Keratinocyte (primary cell): Measurements from ENCODE around the gene NTHL1. TPM values are rescaled to one million over a fixed set of nuclear protein-coding genes. Genes with fewer than 3 reads are reported as not detected.

Experiments used
- DNase-seq: peaks from one replicate; pipeline ENCODE4 v3.0.0-alpha.2; 2011; ENCODE audit warnings: low read depth, missing footprints, low spot score
- FAIRE-seq: peaks from 2 replicates; lab custom pipeline; 2011; peaks lifted over from hg19 to GRCh38; lab: Jason Lieb, UNC
- H2AFZ ChIP-seq: 2 replicates; pipeline ENCODE4 v1.6.0; 2012; ENCODE audit warnings: low read length, control low read depth, inconsistent platforms; ENCODE audit not compliant: control insufficient read depth
- H3K27ac ChIP-seq: 2 replicates; pipeline ENCODE4 v1.5.1; 2011; ENCODE audit warnings: low read length; ENCODE audit not compliant: control insufficient read depth, insufficient read depth
- H3K27me3 ChIP-seq: 3 replicates; pipeline ENCODE4 v1.6.0; 2011; ENCODE audit warnings: low read length; ENCODE audit not compliant: control insufficient read depth, insufficient read depth; ENCODE audit errors: extremely low read depth
- H3K36me3 ChIP-seq, 2 experiments: 2 replicates in 1 of 2; 3 replicates in 1 of 2; pipeline ENCODE4 v1.5.1; 2011; ENCODE audit warnings: low read length in 2 of 2, mild to moderate bottlenecking in 1 of 2; ENCODE audit not compliant: control insufficient read depth in 2 of 2, insufficient read depth in 2 of 2; ENCODE audit errors: extremely low read depth in 1 of 2
- H3K4me1 ChIP-seq: 3 replicates; pipeline ENCODE4 v1.5.1; 2011; ENCODE audit warnings: low read length; ENCODE audit not compliant: control insufficient read depth, insufficient read depth; ENCODE audit errors: extremely low read depth
- H3K4me2 ChIP-seq: 3 replicates; pipeline ENCODE4 v1.6.0; 2011; ENCODE audit warnings: low read depth, low read length; ENCODE audit not compliant: control insufficient read depth, insufficient read depth; ENCODE audit errors: extremely low read depth
- H3K4me3 ChIP-seq, 3 experiments: fragments of 200-600 bp in 1 of 3; sonication (generic) in 1 of 3; 2 replicates in 2 of 3; 3 replicates in 1 of 3; pipeline ENCODE4 v1.5.1; 2011 to 2016; ENCODE audit warnings: low read length in 3 of 3, mild to moderate bottlenecking in 3 of 3, control low read depth in 2 of 3, inconsistent platforms in 1 of 3, low read depth in 1 of 3, mixed read lengths in 1 of 3, mixed run types in 1 of 3, moderate library complexity in 1 of 3; ENCODE audit not compliant: control insufficient read depth in 2 of 3, insufficient read depth in 2 of 3; ENCODE audit errors: extremely low read depth in 1 of 3
- H3K79me2 ChIP-seq: 2 replicates; pipeline ENCODE4 v1.6.0; 2012; ENCODE audit warnings: low read length; ENCODE audit not compliant: control insufficient read depth, insufficient read depth
- H3K9ac ChIP-seq: 3 replicates; pipeline ENCODE4 v1.6.0; 2011; ENCODE audit warnings: low read length; ENCODE audit not compliant: control insufficient read depth, insufficient read depth; ENCODE audit errors: extremely low read depth
- H3K9me1 ChIP-seq: 3 replicates; pipeline ENCODE4 v1.6.0; 2011; ENCODE audit warnings: low read length; ENCODE audit not compliant: control insufficient read depth, insufficient read depth; ENCODE audit errors: extremely low read depth
- H3K9me3 ChIP-seq: 2 replicates; pipeline ENCODE4 v1.5.1; 2012; ENCODE audit warnings: low read depth, low read length; ENCODE audit not compliant: control insufficient read depth
- H4K20me1 ChIP-seq: 3 replicates; pipeline ENCODE4 v1.6.0; 2011; ENCODE audit warnings: low read length; ENCODE audit not compliant: control insufficient read depth, insufficient read depth; ENCODE audit errors: extremely low read depth
- EZH2 ChIP-seq: IDR thresholded peaks from one replicate; pipeline ENCODE4 v1.6.1; 2012; ENCODE audit warnings: inconsistent platforms, mild to moderate bottlenecking, low read length, moderate library complexity
- dilution Hi-C: fragments of 300-500 bp; cut with MboI; formaldehyde crosslinking; loops from one replicate; pipeline ENCODE4 v1.7.0; 2020; ENCODE audit warnings: low sequenced_read_pairs; ENCODE audit not compliant: extremely low pct_ligation_motif_present
- polyA plus RNA-seq, 5 experiments: library from polyadenylated mRNA; depleted of rRNA in 3 of 5; stranded (reverse) in 3 of 5; stranded (forward) in 1 of 5; unstranded in 1 of 5; fragments of >200 nt; gene quantifications; 1 replicate in 1 of 5; 2 replicates in 3 of 5; 3 replicates in 1 of 5; pipeline versions ENCODE4 v1.2.1 to v1.2.3, GENCODE V29; 2011 to 2012; ENCODE audit warnings: missing spikeins in 2 of 5, low read depth in 1 of 5, low replicate concordance in 1 of 5
- TF ChIP-seq, protein P1 (sequence below), 3 experiments: IDR thresholded peaks in 1 of 3; conservative IDR thresholded peaks in 1 of 3; optimal IDR thresholded peaks in 1 of 3; 2 replicates in 2 of 3; 3 replicates in 1 of 3; pipeline versions ENCODE3 to v1.5.1; 2011; ENCODE audit warnings: low read length in 3 of 3, mild to moderate bottlenecking in 3 of 3, moderate library complexity in 2 of 3, control low read depth in 1 of 3, inconsistent platforms in 1 of 3; ENCODE audit not compliant: insufficient read depth in 2 of 3; ENCODE audit errors: extremely low read depth in 1 of 3

The NTHL1 gene
- polyA plus RNA-seq, 1 donor (not counting 4 experiments of a cell fraction or from before 2014, with no cell fraction given): 8.5 TPM

GRCh38 chr16:2042986-2043666 lies 4.5 kb downstream of the NTHL1 start:
- H3K4me2 ChIP-seq: no peak overlapping the region
- TF ChIP-seq, protein P1, sequence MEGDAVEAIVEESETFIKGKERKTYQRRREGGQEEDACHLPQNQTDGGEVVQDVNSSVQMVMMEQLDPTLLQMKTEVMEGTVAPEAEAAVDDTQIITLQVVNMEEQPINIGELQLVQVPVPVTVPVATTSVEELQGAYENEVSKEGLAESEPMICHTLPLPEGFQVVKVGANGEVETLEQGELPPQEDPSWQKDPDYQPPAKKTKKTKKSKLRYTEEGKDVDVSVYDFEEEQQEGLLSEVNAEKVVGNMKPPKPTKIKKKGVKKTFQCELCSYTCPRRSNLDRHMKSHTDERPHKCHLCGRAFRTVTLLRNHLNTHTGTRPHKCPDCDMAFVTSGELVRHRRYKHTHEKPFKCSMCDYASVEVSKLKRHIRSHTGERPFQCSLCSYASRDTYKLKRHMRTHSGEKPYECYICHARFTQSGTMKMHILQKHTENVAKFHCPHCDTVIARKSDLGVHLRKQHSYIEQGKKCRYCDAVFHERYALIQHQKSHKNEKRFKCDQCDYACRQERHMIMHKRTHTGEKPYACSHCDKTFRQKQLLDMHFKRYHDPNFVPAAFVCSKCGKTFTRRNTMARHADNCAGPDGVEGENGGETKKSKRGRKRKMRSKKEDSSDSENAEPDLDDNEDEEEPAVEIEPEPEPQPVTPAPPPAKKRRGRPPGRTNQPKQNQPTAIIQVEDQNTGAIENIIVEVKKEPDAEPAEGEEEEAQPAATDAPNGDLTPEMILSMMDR (optimal IDR thresholded peaks at IDR 0.05 in 1 of 3, IDR thresholded peaks at IDR 0.05 in 1 of 3, conservative IDR thresholded peaks at IDR 0.05 in 1 of 3; ENCODE audit: extremely low read depth in 1 of 3, insufficient read depth in 2 of 3, low read length in 3 of 3): no peak
- no peak for TF ChIP-seq EZH2
- FAIRE-seq (no peak), DNase-seq (no peak)
- H3K9me1 ChIP-seq: no peaks in the 10 kb centered on the region
- H3K9ac ChIP-seq: no peak overlapping the region
- no peak overlapping the region for H3K27ac ChIP-seq
- no peaks in the 10 kb centered on the region for H4K20me1 ChIP-seq
- H2AFZ ChIP-seq: no peak overlapping the region
- dilution Hi-C loops: no loop called here
- H3K79me2 ChIP-seq: peaks cover 1% of the 10 kb centered on the region
- no peaks in the 10 kb centered on the region for H3K27me3 ChIP-seq
- H3K9me3 ChIP-seq: no peaks in the 10 kb centered on the region
- peaks cover 4% of the 10 kb centered on the region for H3K4me1 ChIP-seq
- H3K4me3 ChIP-seq: no peak overlapping the region
- no peaks in the 10 kb centered on the region for H3K36me3 ChIP-seq

GRCh38 chr16:2042171-2042985 lies 5.3 kb downstream of the NTHL1 start:
- no peak for TF ChIP-seq EZH2
- TF ChIP-seq, protein P1 (optimal IDR thresholded peaks at IDR 0.05 in 1 of 3, IDR thresholded peaks at IDR 0.05 in 1 of 3, conservative IDR thresholded peaks at IDR 0.05 in 1 of 3; ENCODE audit: extremely low read depth in 1 of 3, insufficient read depth in 2 of 3, low read length in 3 of 3): no peak
- DNase-seq: no peak
- no peak overlapping the region for H2AFZ ChIP-seq
- no peaks in the 10 kb centered on the region for H3K36me3 ChIP-seq
- no peak overlapping the region for H3K4me3 ChIP-seq
- no peaks in the 10 kb centered on the region for H3K9me1 ChIP-seq
- FAIRE-seq: no peak
- H3K4me1 ChIP-seq: peaks cover 4% of the 10 kb centered on the region
- dilution Hi-C loops: no loop called here
- H3K79me2 ChIP-seq: no peaks in the 10 kb centered on the region
- H3K27me3 ChIP-seq: no peaks in the 10 kb centered on the region
- no peak overlapping the region for H3K27ac ChIP-seq
- no peak overlapping the region for H3K4me2 ChIP-seq
- H3K9me3 ChIP-seq: no peaks in the 10 kb centered on the region
- no peaks in the 10 kb centered on the region for H4K20me1 ChIP-seq
- H3K9ac ChIP-seq: no peak overlapping the region
